Uterus (tissue), 2 donors: Measurements from ENCODE around the gene CEP112.

Experiments used
- POLR2A ChIP-seq, 2 donors: fragments of 450-650 bp; IDR thresholded peaks; one replicate each; pipeline ENCODE4 v1.6.1; 2016; ENCODE audit warnings: antibody characterized with exemption in 2 of 2, mild to moderate bottlenecking in 1 of 2, moderate library complexity in 1 of 2
- TF ChIP-seq, protein P1 (sequence below), 4 experiments: fragments of 200-600 bp in 2 of 4; fragments of 450-650 bp in 2 of 4; sonication (generic) in 2 of 4; IDR thresholded peaks; one replicate each; pipeline ENCODE4 v1.5.1; 2016 to 2019; ENCODE audit warnings: antibody characterized with exemption in 4 of 4, mild to moderate bottlenecking in 2 of 4, moderate library complexity in 1 of 4

DNA sequence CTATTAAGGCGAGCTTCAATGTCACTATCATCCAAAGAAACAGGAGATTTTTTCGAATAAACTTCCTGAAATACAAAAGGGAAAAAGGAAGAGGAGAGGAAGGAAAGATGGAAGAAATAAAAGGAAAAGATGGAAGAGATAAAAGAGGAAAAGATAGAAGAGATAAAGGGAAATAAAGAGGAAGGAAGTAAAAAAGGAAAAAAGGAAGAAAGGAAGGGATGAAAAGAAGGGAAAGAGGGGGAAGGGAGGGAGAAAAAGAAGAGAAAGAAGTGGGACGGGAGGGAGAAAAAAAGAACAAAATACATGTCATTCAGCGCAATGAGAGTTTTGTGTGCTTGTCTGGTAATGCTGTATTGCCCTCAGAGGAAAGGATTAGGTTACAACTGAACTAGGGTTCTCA, 62.2 kb downstream of the CEP112 start:
- TF ChIP-seq, protein P1, sequence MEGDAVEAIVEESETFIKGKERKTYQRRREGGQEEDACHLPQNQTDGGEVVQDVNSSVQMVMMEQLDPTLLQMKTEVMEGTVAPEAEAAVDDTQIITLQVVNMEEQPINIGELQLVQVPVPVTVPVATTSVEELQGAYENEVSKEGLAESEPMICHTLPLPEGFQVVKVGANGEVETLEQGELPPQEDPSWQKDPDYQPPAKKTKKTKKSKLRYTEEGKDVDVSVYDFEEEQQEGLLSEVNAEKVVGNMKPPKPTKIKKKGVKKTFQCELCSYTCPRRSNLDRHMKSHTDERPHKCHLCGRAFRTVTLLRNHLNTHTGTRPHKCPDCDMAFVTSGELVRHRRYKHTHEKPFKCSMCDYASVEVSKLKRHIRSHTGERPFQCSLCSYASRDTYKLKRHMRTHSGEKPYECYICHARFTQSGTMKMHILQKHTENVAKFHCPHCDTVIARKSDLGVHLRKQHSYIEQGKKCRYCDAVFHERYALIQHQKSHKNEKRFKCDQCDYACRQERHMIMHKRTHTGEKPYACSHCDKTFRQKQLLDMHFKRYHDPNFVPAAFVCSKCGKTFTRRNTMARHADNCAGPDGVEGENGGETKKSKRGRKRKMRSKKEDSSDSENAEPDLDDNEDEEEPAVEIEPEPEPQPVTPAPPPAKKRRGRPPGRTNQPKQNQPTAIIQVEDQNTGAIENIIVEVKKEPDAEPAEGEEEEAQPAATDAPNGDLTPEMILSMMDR (IDR thresholded peaks at IDR 0.05), result no peak
- no peak for TF ChIP-seq POLR2A (IDR thresholded peaks at IDR 0.05)
